Ascending aorta (tissue), 2 donors: Measurements from ENCODE around the gene FGD4. TPM values are rescaled to one million over a fixed set of nuclear protein-coding genes. Genes with fewer than 3 reads are reported as not detected.

Source experiments
- DNase-seq, 2 donors: peaks; one replicate each; pipeline ENCODE4 v3.0.0-alpha.2; 2019; ENCODE audit warnings: low spot score in 2 of 2
- H3K27ac ChIP-seq, 2 donors: fragments of 200-600 bp; sonication (generic); one replicate each; pipeline ENCODE4 v1.5.1; 2016 to 2017; ENCODE audit warnings: mild to moderate bottlenecking in 1 of 2
- H3K27me3 ChIP-seq: fragments of 200-600 bp; sonication (generic); one replicate; pipeline ENCODE4 v1.5.1; 2017
- H3K36me3 ChIP-seq, 2 donors: fragments of 200-600 bp; sonication (generic); one replicate each; pipeline ENCODE4 v1.5.1; 2016
- H3K4me1 ChIP-seq, 2 donors: fragments of 200-600 bp; sonication (generic); one replicate each; pipeline ENCODE4 v1.5.1; 2016 to 2017; ENCODE audit warnings: mild to moderate bottlenecking in 1 of 2
- H3K4me3 ChIP-seq, 2 donors: fragments of 200-600 bp; sonication (generic); one replicate each; pipeline ENCODE4 v1.5.1; 2016 to 2017; ENCODE audit warnings: mild to moderate bottlenecking in 1 of 2
- H3K9me3 ChIP-seq, 2 donors: fragments of 200-600 bp; sonication (generic); one replicate each; pipeline ENCODE4 v1.5.1; 2016
- intact Hi-C: fragments of 100-400 bp; cut with DNase I; formaldehyde crosslinking; loops from one replicate; pipeline ENCODE4 v1.15.1; 2023
- total RNA-seq: library from RNA; depleted of rRNA; stranded (reverse); fragments of >200 nt; gene quantifications from one replicate; pipeline ENCODE4 v1.1.0, GENCODE V29; 2016
- TF ChIP-seq, protein P1 (sequence below), 3 experiments: fragments of 200-600 bp in 2 of 3; fragments of 450-650 bp in 1 of 3; sonication (generic) in 2 of 3; IDR thresholded peaks; one replicate each; pipeline ENCODE4 v1.5.1; 2016 to 2019; ENCODE audit warnings: antibody characterized with exemption in 3 of 3, mild to moderate bottlenecking in 1 of 3, moderate library complexity in 1 of 3

FGD4 gene
- 47.5 TPM for total RNA-seq

- TF ChIP-seq, protein P1, sequence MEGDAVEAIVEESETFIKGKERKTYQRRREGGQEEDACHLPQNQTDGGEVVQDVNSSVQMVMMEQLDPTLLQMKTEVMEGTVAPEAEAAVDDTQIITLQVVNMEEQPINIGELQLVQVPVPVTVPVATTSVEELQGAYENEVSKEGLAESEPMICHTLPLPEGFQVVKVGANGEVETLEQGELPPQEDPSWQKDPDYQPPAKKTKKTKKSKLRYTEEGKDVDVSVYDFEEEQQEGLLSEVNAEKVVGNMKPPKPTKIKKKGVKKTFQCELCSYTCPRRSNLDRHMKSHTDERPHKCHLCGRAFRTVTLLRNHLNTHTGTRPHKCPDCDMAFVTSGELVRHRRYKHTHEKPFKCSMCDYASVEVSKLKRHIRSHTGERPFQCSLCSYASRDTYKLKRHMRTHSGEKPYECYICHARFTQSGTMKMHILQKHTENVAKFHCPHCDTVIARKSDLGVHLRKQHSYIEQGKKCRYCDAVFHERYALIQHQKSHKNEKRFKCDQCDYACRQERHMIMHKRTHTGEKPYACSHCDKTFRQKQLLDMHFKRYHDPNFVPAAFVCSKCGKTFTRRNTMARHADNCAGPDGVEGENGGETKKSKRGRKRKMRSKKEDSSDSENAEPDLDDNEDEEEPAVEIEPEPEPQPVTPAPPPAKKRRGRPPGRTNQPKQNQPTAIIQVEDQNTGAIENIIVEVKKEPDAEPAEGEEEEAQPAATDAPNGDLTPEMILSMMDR (IDR thresholded peaks at IDR 0.05), result peak in 2 of 3 experiments; percentile 37 to 52
- intact Hi-C loops, result loop anchor here (5.0 to 10.0 kb wide), 3 partner anchors 48 to 292 kb away; partner anchors contain the start of gene BICD1
Measured at GRCh38 chr12:32399370-32400113, at the start of gene FGD4. TSS of gene FGD4 (plus strand) at chr12:32399558.

DNA sequence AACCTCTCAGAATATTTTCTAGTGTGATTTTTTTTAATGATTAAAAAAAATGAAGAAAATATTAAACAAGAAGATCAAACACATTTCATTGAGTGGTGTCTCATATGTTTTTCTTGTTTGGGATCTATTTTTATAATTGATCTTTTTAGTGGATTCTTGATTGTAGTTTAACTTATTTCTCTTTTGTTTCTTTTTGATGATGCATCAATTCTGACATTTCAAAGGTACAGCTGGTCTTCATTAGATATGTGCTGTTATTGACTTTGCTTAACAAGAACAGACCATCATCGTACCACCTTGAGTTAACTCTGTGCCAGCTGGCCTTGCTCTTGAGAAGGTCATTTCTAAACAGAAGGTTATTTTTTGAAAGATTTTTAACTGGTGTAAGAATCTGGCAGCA lies 45.8 kb upstream of the FGD4 start:
- Histone ChIP-seq H3K36me3 (peaks cover 5 to 10% of the 10 kb centered on the region in 2 donors), H3K27me3 (no peaks in the 10 kb centered on the region), H3K4me1 (no peaks in the 10 kb centered on the region), H3K4me3 (no peak overlapping the region), H3K27ac (no peak overlapping the region), H3K9me3 (no peaks in the 10 kb centered on the region)
- intact Hi-C loops, result no loop called here
- DNase-seq, result no peak
- TF ChIP-seq, protein P1 (IDR thresholded peaks at IDR 0.05), result no peak

More at GRCh38 chr12:32399370-32400113, at the start of gene FGD4:
- no peaks in the 10 kb centered on the region for H3K27me3 ChIP-seq
- H3K4me1 ChIP-seq, result no peaks in the 10 kb centered on the region
- peak within 1 kb of the TSS; percentile 34 to 73 for H3K27ac ChIP-seq
- no peaks in the 10 kb centered on the region for H3K9me3 ChIP-seq
- H3K36me3 ChIP-seq, result no peaks in the 10 kb centered on the region
- peak; percentile 57 to 89 for DNase-seq
- H3K4me3 ChIP-seq, result peak within 1 kb of the TSS; percentile 85 to 89

- no peak for DNase-seq
- H3K4me3 ChIP-seq, result no peak overlapping the region
- H3K36me3 ChIP-seq, result peaks cover 0 to 5% of the 10 kb centered on the region in 2 donors
- TF ChIP-seq, protein P1 (IDR thresholded peaks at IDR 0.05), result no peak
- no peaks in the 10 kb centered on the region for H3K4me1 ChIP-seq
- intact Hi-C loops, result no loop called here
- no peak overlapping the region for H3K27ac ChIP-seq
- no peaks in the 10 kb centered on the region for H3K9me3 ChIP-seq
- H3K27me3 ChIP-seq, result no peaks in the 10 kb centered on the region
Measured at GRCh38 chr12:32357601-32358249, 41.6 kb upstream of the FGD4 start.

DNA sequence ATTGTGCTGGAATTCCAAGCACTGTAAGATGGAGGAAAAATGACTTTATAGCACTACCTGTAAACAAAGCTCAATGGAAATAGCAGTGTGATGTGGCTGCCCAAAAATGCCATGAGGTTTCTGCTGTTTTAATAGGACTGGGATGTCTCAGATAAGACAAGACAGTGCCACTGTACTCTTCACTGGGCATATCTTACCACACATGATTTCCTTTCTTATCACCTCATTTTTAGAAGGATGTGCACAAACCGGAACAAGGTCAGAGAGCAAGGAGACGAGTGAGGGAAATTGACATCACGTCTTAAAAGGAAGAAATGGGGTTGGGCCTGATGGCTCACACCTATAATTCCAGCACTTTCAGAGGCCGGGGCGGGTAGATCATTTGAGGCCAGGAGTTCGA lies 38.4 kb upstream of the FGD4 start:
- H3K4me3 ChIP-seq, result no peak overlapping the region
- no peak for DNase-seq
- peaks cover 0 to 5% of the 10 kb centered on the region in 2 donors for H3K36me3 ChIP-seq
- intact Hi-C loops, result no loop called here
- TF ChIP-seq, protein P1 (IDR thresholded peaks at IDR 0.05), result no peak
- H3K4me1 ChIP-seq, result no peaks in the 10 kb centered on the region
- no peaks in the 10 kb centered on the region for H3K27me3 ChIP-seq
- no peaks in the 10 kb centered on the region for H3K9me3 ChIP-seq
- H3K27ac ChIP-seq, result no peak overlapping the region

GRCh38 chr12:32362892-32363291 lies 36.5 kb upstream of the FGD4 start:
- Histone ChIP-seq H3K36me3 (no peaks in the 10 kb centered on the region), H3K4me3 (no peak overlapping the region), H3K9me3 (no peaks in the 10 kb centered on the region), H3K27me3 (no peaks in the 10 kb centered on the region), H3K27ac (no peak overlapping the region), H3K4me1 (no peaks in the 10 kb centered on the region)
- intact Hi-C loops, result no loop called here
- TF ChIP-seq, protein P1 (IDR thresholded peaks at IDR 0.05), result no peak
- DNase-seq, result no peak
